Astrocyte (in vitro differentiated cells and primary cell): ENCODE measurements around the gene C1R. TPM values are rescaled to one million over a fixed set of nuclear protein-coding genes. Genes with fewer than 3 reads are reported as not detected.

ENCODE experiments used
- DNase-seq: peaks from one replicate; pipeline ENCODE4 v3.0.0-alpha.2; 2010; ENCODE audit warnings: low read depth
- FAIRE-seq: peaks from 2 replicates; lab custom pipeline; 2011; peaks lifted over from hg19 to GRCh38; lab: Jason Lieb, UNC
- H2AFZ ChIP-seq: 2 replicates; pipeline ENCODE4 v1.6.0; 2012; ENCODE audit warnings: low read depth, low read length, inconsistent platforms
- H3K27ac ChIP-seq: 2 replicates; pipeline ENCODE4 v1.5.1; 2011; ENCODE audit warnings: low read depth, low read length, inconsistent platforms
- H3K27me3 ChIP-seq: 2 replicates; pipeline ENCODE4 v1.6.0; 2011; ENCODE audit warnings: low read length, inconsistent platforms; ENCODE audit not compliant: insufficient read depth
- H3K36me3 ChIP-seq: 2 replicates; pipeline ENCODE4 v1.5.1; 2011; ENCODE audit warnings: low read length, inconsistent platforms; ENCODE audit not compliant: insufficient read depth
- H3K4me1 ChIP-seq: 2 replicates; pipeline ENCODE4 v1.5.1; 2011; ENCODE audit warnings: low read length, inconsistent platforms; ENCODE audit not compliant: insufficient read depth
- H3K4me2 ChIP-seq: 2 replicates; pipeline ENCODE4 v1.6.0; 2012; ENCODE audit warnings: low read length, inconsistent platforms
- H3K4me3 ChIP-seq: 2 replicates; pipeline ENCODE4 v1.5.1; 2011; ENCODE audit warnings: low read depth, mild to moderate bottlenecking, low read length, inconsistent platforms; ENCODE audit not compliant: insufficient read depth
- H3K79me2 ChIP-seq: 2 replicates; pipeline ENCODE4 v1.6.0; 2012; ENCODE audit warnings: mild to moderate bottlenecking, low read length, inconsistent platforms; ENCODE audit not compliant: insufficient read depth
- H3K9ac ChIP-seq: 2 replicates; pipeline ENCODE4 v1.6.0; 2012; ENCODE audit warnings: mild to moderate bottlenecking, low read length, inconsistent platforms
- H3K9me3 ChIP-seq: 2 replicates; pipeline ENCODE4 v1.5.1; 2012; ENCODE audit warnings: low read depth, mild to moderate bottlenecking, low read length, inconsistent platforms; ENCODE audit not compliant: insufficient read depth
- H4K20me1 ChIP-seq: 2 replicates; pipeline ENCODE4 v1.6.0; 2012; ENCODE audit warnings: low read length, inconsistent platforms; ENCODE audit not compliant: insufficient read depth
- H3K27ac Mint-ChIP-seq: one replicate; pipeline ENCODE4 v1.8.0; 2021; ENCODE audit warnings: mild to moderate bottlenecking, mixed read lengths; ENCODE audit not compliant: unreplicated experiment
- H3K27me3 Mint-ChIP-seq: one replicate; pipeline ENCODE4 v1.8.0; 2021; ENCODE audit warnings: low read depth, mixed read lengths; ENCODE audit not compliant: unreplicated experiment
- H3K36me3 Mint-ChIP-seq: one replicate; pipeline ENCODE4 v1.8.0; 2021; ENCODE audit warnings: low read depth, mixed read lengths; ENCODE audit not compliant: unreplicated experiment
- H3K4me1 Mint-ChIP-seq: one replicate; pipeline ENCODE4 v1.8.0; 2021; ENCODE audit warnings: low read depth, mixed read lengths; ENCODE audit not compliant: unreplicated experiment
- H3K4me3 Mint-ChIP-seq: one replicate; pipeline ENCODE4 v1.8.0; 2021; ENCODE audit warnings: mild to moderate bottlenecking, moderate library complexity, mixed read lengths; ENCODE audit not compliant: unreplicated experiment
- H3K9me3 Mint-ChIP-seq: one replicate; pipeline ENCODE4 v1.8.0; 2021; ENCODE audit warnings: mild to moderate bottlenecking, mixed read lengths; ENCODE audit not compliant: unreplicated experiment
- CTCF ChIP-seq: IDR thresholded peaks from 2 replicates; pipeline ENCODE4 v1.5.1; 2011; ENCODE audit warnings: low read depth, mild to moderate bottlenecking, inconsistent platforms, low read length, moderate library complexity; ENCODE audit not compliant: insufficient read depth
- EZH2 ChIP-seq: IDR thresholded peaks from 2 replicates; pipeline ENCODE4 v1.6.1; 2012; ENCODE audit warnings: mild to moderate bottlenecking, low read length, inconsistent platforms; ENCODE audit not compliant: insufficient read depth
- total RNA-seq: library from RNA; stranded (reverse); gene quantifications from 2 replicates; pipeline ENCODE4 v1.2.1, GENCODE V29; 2021

Gene C1R
- total RNA-seq, 1 donor from 2014 or later, result 0.86 TPM

DNA sequence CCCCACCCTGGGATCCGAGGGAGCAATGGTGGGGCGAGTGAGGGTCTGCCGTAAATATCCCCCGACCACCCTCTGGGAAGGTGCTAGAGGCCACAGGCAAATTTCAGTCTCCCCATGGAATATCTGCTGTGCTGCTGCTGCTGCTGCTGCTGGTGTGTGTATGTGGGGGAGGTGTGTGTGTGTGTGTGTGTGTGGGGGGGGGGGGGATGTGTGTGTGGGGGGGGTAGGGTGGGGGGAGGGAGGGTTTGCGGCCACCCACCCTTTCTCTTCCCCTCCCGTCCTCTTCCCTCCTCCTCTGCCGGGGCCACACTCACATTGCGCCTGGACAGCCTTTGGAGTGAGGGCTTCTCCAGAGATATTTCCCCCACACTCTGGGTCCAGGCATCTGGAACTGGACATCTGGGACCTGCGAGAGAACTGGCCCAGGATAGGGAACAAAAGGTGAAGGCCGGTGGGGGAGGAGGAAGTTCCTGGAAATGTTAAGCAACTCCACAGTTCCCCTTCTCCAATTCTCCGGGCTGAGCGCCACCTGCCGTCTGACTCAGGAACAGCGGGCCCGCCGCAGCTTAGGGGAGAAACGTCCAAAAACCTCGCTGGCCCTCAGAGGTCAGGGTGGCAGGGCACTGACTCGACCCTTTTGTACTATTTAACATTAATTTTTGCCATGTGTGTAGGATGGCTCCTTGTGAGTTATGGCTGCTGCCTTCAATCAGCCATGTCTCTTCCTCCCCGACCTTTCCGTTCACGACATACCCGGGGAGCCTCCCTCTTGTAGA, 16.7 kb upstream of the C1R start, which contains the start of gene C1RL:
C1RL (minus strand) TSS at position 419 of the 776 bp plus-strand sequence; CDS start at position 385, 34 bp downstream.
- Histone ChIP-seq H3K27me3 (no peaks in the 10 kb centered on the region), H3K4me3 (peak within 1 kb of the TSS; percentile 75)

DNA sequence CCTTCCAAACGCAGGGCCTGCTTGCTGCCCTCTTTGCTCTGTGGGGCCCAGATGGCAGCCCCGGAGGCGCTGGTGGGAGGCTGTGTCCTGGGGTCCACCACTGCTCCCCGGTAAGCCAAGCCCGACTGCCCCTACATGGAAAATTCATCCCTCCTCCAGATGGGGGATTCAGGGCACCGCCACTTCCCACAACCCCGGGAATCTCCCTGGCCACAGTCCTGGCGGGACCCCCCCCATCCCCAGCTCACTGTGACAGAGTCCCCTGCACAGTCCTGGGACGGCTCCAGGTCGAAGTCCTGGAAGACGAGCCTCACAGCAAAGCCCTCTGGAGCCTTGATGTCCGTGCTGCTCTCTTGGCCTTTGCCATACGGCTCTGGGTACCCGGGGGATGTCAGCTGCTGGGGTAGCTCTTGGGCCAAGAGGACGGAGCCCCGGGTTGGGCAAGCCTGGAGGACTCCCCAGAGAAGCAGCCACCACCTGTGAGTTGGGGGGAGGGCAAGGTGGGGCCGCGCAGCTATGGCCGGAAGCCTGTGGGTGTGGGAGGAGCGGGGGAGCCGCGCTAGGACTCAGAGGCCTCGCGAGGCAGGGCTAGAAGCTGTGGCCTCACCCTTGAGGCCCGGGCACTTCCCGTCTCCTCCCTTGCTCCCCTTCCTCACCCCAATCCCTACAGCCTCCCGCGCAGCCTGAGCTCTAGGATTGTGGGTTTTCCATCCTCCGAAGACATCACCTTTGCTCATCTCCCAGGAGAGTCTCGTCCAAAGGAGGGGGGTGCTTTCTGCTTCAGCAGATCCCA, 16.0 kb upstream of the C1R start:
- FAIRE-seq, result no peak
- peak overlapping the region; percentile 86 for H3K4me3 Mint-ChIP-seq
- peak overlapping the region; percentile 86 for H3K27ac Mint-ChIP-seq
- Histone ChIP-seq H3K27ac (peak overlapping the region; percentile 65), H3K9me3 (no peaks in the 10 kb centered on the region), H3K79me2 (peaks cover 7% of the 10 kb centered on the region), H3K27me3 (no peaks in the 10 kb centered on the region), H3K36me3 (no peaks in the 10 kb centered on the region), H3K4me3 (peak overlapping the region; percentile 75), H3K4me2 (peak overlapping the region; percentile 96), H3K4me1 (peaks cover 10% of the 10 kb centered on the region), H3K9ac (peak overlapping the region; percentile 92), H4K20me1 (peaks cover 4% of the 10 kb centered on the region), H2AFZ (peak overlapping the region; percentile 82)
- peak; percentile 59 for DNase-seq
- peaks cover 4% of the 10 kb centered on the region for H3K9me3 Mint-ChIP-seq
- peaks cover 2% of the 10 kb centered on the region for H3K4me1 Mint-ChIP-seq
- H3K27me3 Mint-ChIP-seq, result peaks cover 5% of the 10 kb centered on the region
- TF ChIP-seq EZH2, result no peak
- no peak for TF ChIP-seq CTCF
- peaks cover 10% of the 10 kb centered on the region for H3K36me3 Mint-ChIP-seq

More for the DNA sequence above, 16.7 kb upstream of the C1R start, which contains the start of gene C1RL:
- peak within 1 kb of the TSS; percentile 92 for H3K9ac ChIP-seq
- peaks cover 10% of the 10 kb centered on the region for H3K4me1 ChIP-seq
- Mint-ChIP-seq H3K4me3 (peak within 1 kb of the TSS; percentile 86), H3K36me3 (peaks cover 7% of the 10 kb centered on the region), H3K27me3 (peaks cover 11% of the 10 kb centered on the region), H3K27ac (peak within 1 kb of the TSS; percentile 90), H3K4me1 (peaks cover 2% of the 10 kb centered on the region), H3K9me3 (peaks cover 4% of the 10 kb centered on the region)
- H3K4me2 ChIP-seq, result peak within 1 kb of the TSS; percentile 96
- no peaks in the 10 kb centered on the region for H3K36me3 ChIP-seq
- peak within 1 kb of the TSS; percentile 65 for H3K27ac ChIP-seq
- no peaks in the 10 kb centered on the region for H3K9me3 ChIP-seq
- DNase-seq, result peak; percentile 65
- peaks cover 7% of the 10 kb centered on the region for H4K20me1 ChIP-seq
- TF ChIP-seq EZH2, result no peak
- peak; percentile 93 for TF ChIP-seq CTCF
- peaks cover 7% of the 10 kb centered on the region for H3K79me2 ChIP-seq
- peak within 1 kb of the TSS; percentile 88 for H2AFZ ChIP-seq
- no peak for FAIRE-seq
